ENCODE results near the gene SMIM7. TPM values are rescaled to one million over a fixed set of nuclear protein-coding genes. Genes with fewer than 3 reads are reported as not detected.

SMIM7 gene
- total RNA-seq, 1 experiment from 2014 or later = 77.6 TPM

DNA sequence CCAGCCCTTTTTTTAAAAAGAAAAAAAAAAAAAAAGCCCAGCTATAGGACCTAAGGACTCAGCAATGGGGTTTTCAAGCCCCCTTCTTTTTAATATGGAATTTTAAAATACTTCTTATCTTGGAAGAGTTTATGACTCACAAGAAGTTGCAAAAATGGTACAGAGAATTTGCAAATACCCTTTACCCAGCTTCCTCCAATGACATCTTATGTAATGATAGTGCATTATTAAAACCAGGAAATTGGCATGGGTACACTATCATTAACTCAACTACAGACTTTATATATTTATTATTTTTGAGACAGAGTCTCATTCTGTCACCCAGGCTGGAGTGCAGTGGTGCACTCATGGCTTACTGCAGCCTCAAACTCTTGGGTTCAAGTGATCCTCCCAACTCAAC, 17.1 kb upstream of the SMIM7 start:
- Histone ChIP-seq H2BK20ac (ENCODE audit: low read depth, low read length, poor library complexity, severe bottlenecking) (no peak overlapping the region), H2BK120ac (ENCODE audit: low read depth, low read length, poor library complexity, severe bottlenecking) (no peak overlapping the region), H3K4ac (ENCODE audit: low read depth, low read length) (no peak overlapping the region), H3K79me2 (ENCODE audit: insufficient read depth, low read length) (no peaks in the 10 kb centered on the region), H3K79me1 (ENCODE audit: insufficient read depth, low read depth, low read length, poor library complexity, severe bottlenecking) (no peaks in the 10 kb centered on the region), H4K8ac (replicated peaks; ENCODE audit: insufficient read length, low read depth, low read length) (no peak overlapping the region), H4K91ac (ENCODE audit: insufficient read length, low read depth, low read length) (no peak overlapping the region), H3K27ac (ENCODE audit: insufficient read length, low read depth, low read length) (no peak overlapping the region), H2AFZ (ENCODE audit: low read length) (no peak overlapping the region), H3K27me3 (ENCODE audit: insufficient read depth, low read length) (no peaks in the 10 kb centered on the region), H2BK12ac (ENCODE audit: insufficient read length, low read depth, low read length) (no peak overlapping the region), H2BK15ac (ENCODE audit: low read depth, low read length) (no peak overlapping the region), H3K23me2 (ENCODE audit: insufficient read length, low read depth, low read length, poor library complexity, severe bottlenecking) (no peaks in the 10 kb centered on the region), H3K56ac (ENCODE audit: insufficient read length, low read depth, low read length) (no peak overlapping the region), H3K14ac (ENCODE audit: insufficient read depth, low read length) (no peak overlapping the region), H3K23ac (ENCODE audit: insufficient read length, low read depth, low read length) (no peak overlapping the region), H2AK5ac (ENCODE audit: insufficient read length, low read length) (no peak overlapping the region), H3T11ph (ENCODE audit: low read length) (no peak overlapping the region), H4K5ac (ENCODE audit: insufficient read length, low read depth, low read length) (no peak overlapping the region), H4K20me1 (ENCODE audit: control insufficient read depth, insufficient read depth, insufficient read length) (no peaks in the 10 kb centered on the region), H3K4me1 (ENCODE audit: insufficient read depth, low read length) (no peaks in the 10 kb centered on the region), H3K18ac (ENCODE audit: insufficient read length, low read depth, low read length) (no peak overlapping the region), H3K4me2 (ENCODE audit: insufficient read depth, insufficient read length, low read length) (no peak overlapping the region), H3K9ac (ENCODE audit: extremely low read depth, insufficient read length, low read length) (no peak overlapping the region), H3K9me3 (ENCODE audit: control insufficient read depth, low read depth, low read length) (no peaks in the 10 kb centered on the region), H2BK5ac (ENCODE audit: insufficient read length, low read length) (no peak overlapping the region)
- TF ChIP-seq, protein P1, sequence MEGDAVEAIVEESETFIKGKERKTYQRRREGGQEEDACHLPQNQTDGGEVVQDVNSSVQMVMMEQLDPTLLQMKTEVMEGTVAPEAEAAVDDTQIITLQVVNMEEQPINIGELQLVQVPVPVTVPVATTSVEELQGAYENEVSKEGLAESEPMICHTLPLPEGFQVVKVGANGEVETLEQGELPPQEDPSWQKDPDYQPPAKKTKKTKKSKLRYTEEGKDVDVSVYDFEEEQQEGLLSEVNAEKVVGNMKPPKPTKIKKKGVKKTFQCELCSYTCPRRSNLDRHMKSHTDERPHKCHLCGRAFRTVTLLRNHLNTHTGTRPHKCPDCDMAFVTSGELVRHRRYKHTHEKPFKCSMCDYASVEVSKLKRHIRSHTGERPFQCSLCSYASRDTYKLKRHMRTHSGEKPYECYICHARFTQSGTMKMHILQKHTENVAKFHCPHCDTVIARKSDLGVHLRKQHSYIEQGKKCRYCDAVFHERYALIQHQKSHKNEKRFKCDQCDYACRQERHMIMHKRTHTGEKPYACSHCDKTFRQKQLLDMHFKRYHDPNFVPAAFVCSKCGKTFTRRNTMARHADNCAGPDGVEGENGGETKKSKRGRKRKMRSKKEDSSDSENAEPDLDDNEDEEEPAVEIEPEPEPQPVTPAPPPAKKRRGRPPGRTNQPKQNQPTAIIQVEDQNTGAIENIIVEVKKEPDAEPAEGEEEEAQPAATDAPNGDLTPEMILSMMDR (conservative IDR thresholded peaks at IDR 0.05) = no peak
- Mint-ChIP-seq H3K27ac (no peak overlapping the region), H3K36me3 (ENCODE audit: insufficient read depth in 1 of 3, low read depth in 3 of 3) (peaks cover 9 to 20% (median 16%) of the 10 kb centered on the region in 3 experiments; a peak in 6 of 7 replicates), H3K27me3 (ENCODE audit: low read depth) (no peaks in the 10 kb centered on the region), H3K9me3 (no peaks in the 10 kb centered on the region), H3K4me1 (peaks cover 0 to under 1% of the 10 kb centered on the region in 2 experiments; a peak in 2 of 4 replicates), H3K4me3 (no peak overlapping the region)
- DNase-seq = no peak

All from H9 (cell line).